ENCODE data around the gene CCDC24.

The CCDC24 gene

GRCh38 chr1:43991476-43992231, at the start of gene CCDC24:
Gene CCDC24, plus strand, starts transcription at chr1:43991599. Its CDS starts 280 bp downstream, at chr1:43991879.
- DNase-seq (ENCODE audit: low read depth) = no peak
- H3K4me3 ChIP-seq (ENCODE audit: low read length) = peak within 1 kb of the TSS; percentile 70
- no peak for TF ChIP-seq CTCF (conservative IDR thresholded peaks at IDR 0.05; ENCODE audit: low read depth, low read length)

- no peak for DNase-seq (ENCODE audit: low read depth)
- no peak overlapping the region for H3K4me3 ChIP-seq (ENCODE audit: low read length)
- no peak for TF ChIP-seq CTCF (conservative IDR thresholded peaks at IDR 0.05; ENCODE audit: low read depth, low read length)
These were observed 49.0 kb upstream of the CCDC24 start for GRCh38 chr1:43942411-43942810.

GRCh38 chr1:43944860-43945259, 46.5 kb upstream of the CCDC24 start:
- no peak for TF ChIP-seq CTCF (conservative IDR thresholded peaks at IDR 0.05; ENCODE audit: low read depth, low read length)
- DNase-seq (ENCODE audit: low read depth) = no peak
- H3K4me3 ChIP-seq (ENCODE audit: low read length) = no peak overlapping the region

GRCh38 chr1:43945674-43946235, 45.6 kb upstream of the CCDC24 start:
- H3K4me3 ChIP-seq (ENCODE audit: low read length) = peak overlapping the region; percentile 86
- TF ChIP-seq CTCF (conservative IDR thresholded peaks at IDR 0.05; ENCODE audit: low read depth, low read length) = no peak
- DNase-seq (ENCODE audit: low read depth) = no peak

GRCh38 chr1:43946236-43947060, 45.0 kb upstream of the CCDC24 start, which contains the start of gene IPO13:
Gene IPO13, plus strand, starts transcription at chr1:43946950. Its CDS starts 651 bp downstream, at chr1:43947601.
- TF ChIP-seq CTCF (conservative IDR thresholded peaks at IDR 0.05; ENCODE audit: low read depth, low read length) = peak; percentile 61
- DNase-seq (ENCODE audit: low read depth) = peak; percentile 83
- H3K4me3 ChIP-seq (ENCODE audit: low read length) = peak within 1 kb of the TSS; percentile 86

- TF ChIP-seq CTCF (conservative IDR thresholded peaks at IDR 0.05; ENCODE audit: low read depth, low read length) = no peak
- no peak for DNase-seq (ENCODE audit: low read depth)
- peak overlapping the region; percentile 86 for H3K4me3 ChIP-seq (ENCODE audit: low read length)
These were observed 44.1 kb upstream of the CCDC24 start for GRCh38 chr1:43947061-43947873.

Data from retinal pigment epithelial cell (primary cell).